ENCODE data around the gene PTPN11.
"Not testable (repeated sequence)": the region's sequence is repeated elsewhere in the genome, so short reads cannot be mapped to it uniquely, and the experiment has no call there.

The PTPN11 gene

GRCh38 chr12:112498580-112498979, 79.8 kb downstream of the PTPN11 start:
- no peak overlapping the region for H3K4me3 ChIP-seq (ENCODE audit: low read depth, low read length)
- no peaks in the 10 kb centered on the region for H3K27me3 ChIP-seq (ENCODE audit: control insufficient read depth, insufficient read depth, low read length)
- H3K9me3 ChIP-seq (ENCODE audit: control insufficient read depth, insufficient read depth, low read length) = no peaks in the 10 kb centered on the region
- H3K4me1 ChIP-seq (ENCODE audit: control insufficient read depth, insufficient read depth, low read length) = no peaks in the 10 kb centered on the region
- H3K9ac ChIP-seq (ENCODE audit: low read depth, low read length) = no peak overlapping the region
- no peaks in the 10 kb centered on the region for H3K36me3 ChIP-seq (ENCODE audit: control insufficient read depth, insufficient read depth, low read length)

- peaks cover 4% of the 10 kb centered on the region for H3K36me3 ChIP-seq (ENCODE audit: control insufficient read depth, insufficient read depth, low read length)
Observed at GRCh38 chr12:112503512-112503911, 84.8 kb downstream of the PTPN11 start.

GRCh38 chr12:112506513-112507166, 87.9 kb downstream of the PTPN11 start:
- Histone ChIP-seq H3K4me1 (ENCODE audit: control insufficient read depth, insufficient read depth, low read length) (no peaks in the 10 kb centered on the region), H3K27me3 (ENCODE audit: control insufficient read depth, insufficient read depth, low read length) (no peaks in the 10 kb centered on the region), H3K36me3 (ENCODE audit: control insufficient read depth, insufficient read depth, low read length) (peaks cover 4% of the 10 kb centered on the region), H3K9me3 (ENCODE audit: control insufficient read depth, insufficient read depth, low read length) (no peaks in the 10 kb centered on the region), H3K4me3 (ENCODE audit: low read depth, low read length) (no peak overlapping the region), H3K9ac (ENCODE audit: low read depth, low read length) (no peak overlapping the region)

More at GRCh38 chr12:112503512-112503911, 84.8 kb downstream of the PTPN11 start:
- Histone ChIP-seq H3K4me3 (ENCODE audit: low read depth, low read length) (no peak overlapping the region), H3K27me3 (ENCODE audit: control insufficient read depth, insufficient read depth, low read length) (no peaks in the 10 kb centered on the region), H3K9ac (ENCODE audit: low read depth, low read length) (no peak overlapping the region), H3K9me3 (ENCODE audit: control insufficient read depth, insufficient read depth, low read length) (no peaks in the 10 kb centered on the region), H3K4me1 (ENCODE audit: control insufficient read depth, insufficient read depth, low read length) (no peaks in the 10 kb centered on the region)

GRCh38 chr12:112513471-112513870, 94.7 kb downstream of the PTPN11 start:
- Histone ChIP-seq H3K4me3 (ENCODE audit: low read depth, low read length) (no peak overlapping the region), H3K27me3 (ENCODE audit: control insufficient read depth, insufficient read depth, low read length) (no peaks in the 10 kb centered on the region), H3K36me3 (ENCODE audit: control insufficient read depth, insufficient read depth, low read length) (no peaks in the 10 kb centered on the region), H3K9ac (ENCODE audit: low read depth, low read length) (no peak overlapping the region), H3K9me3 (ENCODE audit: control insufficient read depth, insufficient read depth, low read length) (no peaks in the 10 kb centered on the region), H3K4me1 (ENCODE audit: control insufficient read depth, insufficient read depth, low read length) (no peaks in the 10 kb centered on the region)

- Histone ChIP-seq H3K27me3 (ENCODE audit: control insufficient read depth, insufficient read depth, low read length) (no peaks in the 10 kb centered on the region), H3K4me1 (ENCODE audit: control insufficient read depth, insufficient read depth, low read length) (no peaks in the 10 kb centered on the region), H3K4me3 (ENCODE audit: low read depth, low read length) (no peak overlapping the region), H3K36me3 (ENCODE audit: control insufficient read depth, insufficient read depth, low read length) (no peaks in the 10 kb centered on the region), H3K9me3 (ENCODE audit: control insufficient read depth, insufficient read depth, low read length) (no peaks in the 10 kb centered on the region), H3K9ac (ENCODE audit: low read depth, low read length) (no peak overlapping the region)
Observed at GRCh38 chr12:112514456-112514855, 95.7 kb downstream of the PTPN11 start.

GRCh38 chr12:112514926-112515642, 96.3 kb downstream of the PTPN11 start:
- Histone ChIP-seq H3K9ac (ENCODE audit: low read depth, low read length) (no peak overlapping the region), H3K4me3 (ENCODE audit: low read depth, low read length) (no peak overlapping the region), H3K4me1 (ENCODE audit: control insufficient read depth, insufficient read depth, low read length) (no peaks in the 10 kb centered on the region), H3K9me3 (ENCODE audit: control insufficient read depth, insufficient read depth, low read length) (no peaks in the 10 kb centered on the region), H3K36me3 (ENCODE audit: control insufficient read depth, insufficient read depth, low read length) (no peaks in the 10 kb centered on the region), H3K27me3 (ENCODE audit: control insufficient read depth, insufficient read depth, low read length) (no peaks in the 10 kb centered on the region)

GRCh38 chr12:112515868-112516267, 97.1 kb downstream of the PTPN11 start:
- no peak overlapping the region for H3K4me3 ChIP-seq (ENCODE audit: low read depth, low read length)
- H3K27me3 ChIP-seq (ENCODE audit: control insufficient read depth, insufficient read depth, low read length) = no peaks in the 10 kb centered on the region

GRCh38 chr12:112517730-112518364, 99.1 kb downstream of the PTPN11 start:
- no peaks in the 10 kb centered on the region for H3K27me3 ChIP-seq (ENCODE audit: control insufficient read depth, insufficient read depth, low read length)
- H3K4me1 ChIP-seq (ENCODE audit: control insufficient read depth, insufficient read depth, low read length) = no peaks in the 10 kb centered on the region
- H3K9me3 ChIP-seq (ENCODE audit: control insufficient read depth, insufficient read depth, low read length) = no peaks in the 10 kb centered on the region
- H3K4me3 ChIP-seq (ENCODE audit: low read depth, low read length) = no peak overlapping the region
- H3K9ac ChIP-seq (ENCODE audit: low read depth, low read length) = no peak overlapping the region
- H3K36me3 ChIP-seq (ENCODE audit: control insufficient read depth, insufficient read depth, low read length) = no peaks in the 10 kb centered on the region

More at GRCh38 chr12:112515868-112516267, 97.1 kb downstream of the PTPN11 start:
- H3K4me1 ChIP-seq (ENCODE audit: control insufficient read depth, insufficient read depth, low read length) = no peaks in the 10 kb centered on the region
- H3K9ac ChIP-seq (ENCODE audit: low read depth, low read length) = no peak overlapping the region
- H3K9me3 ChIP-seq (ENCODE audit: control insufficient read depth, insufficient read depth, low read length) = no peaks in the 10 kb centered on the region
- H3K36me3 ChIP-seq (ENCODE audit: control insufficient read depth, insufficient read depth, low read length) = no peaks in the 10 kb centered on the region

GRCh38 chr12:112518365-112518735, 99.6 kb downstream of the PTPN11 start:
- no peak overlapping the region for H3K9ac ChIP-seq (ENCODE audit: low read depth, low read length)
- H3K4me1 ChIP-seq (ENCODE audit: control insufficient read depth, insufficient read depth, low read length) = no peaks in the 10 kb centered on the region
- no peaks in the 10 kb centered on the region for H3K9me3 ChIP-seq (ENCODE audit: control insufficient read depth, insufficient read depth, low read length)
- H3K36me3 ChIP-seq (ENCODE audit: control insufficient read depth, insufficient read depth, low read length) = no peaks in the 10 kb centered on the region
- no peaks in the 10 kb centered on the region for H3K27me3 ChIP-seq (ENCODE audit: control insufficient read depth, insufficient read depth, low read length)
- no peak overlapping the region for H3K4me3 ChIP-seq (ENCODE audit: low read depth, low read length)

GRCh38 chr12:112519841-112520340, 101.1 kb downstream of the PTPN11 start:
- H3K27me3 ChIP-seq (ENCODE audit: control insufficient read depth, insufficient read depth, low read length); H3K9me3 ChIP-seq (ENCODE audit: control insufficient read depth, insufficient read depth, low read length); H3K4me3 ChIP-seq (ENCODE audit: low read depth, low read length); H3K9ac ChIP-seq (ENCODE audit: low read depth, low read length); H3K36me3 ChIP-seq (ENCODE audit: control insufficient read depth, insufficient read depth, low read length); H3K4me1 ChIP-seq (ENCODE audit: control insufficient read depth, insufficient read depth, low read length): not testable (repeated sequence)

- H3K9me3 ChIP-seq (ENCODE audit: control insufficient read depth, insufficient read depth, low read length) = no peaks in the 10 kb centered on the region
- no peaks in the 10 kb centered on the region for H3K27me3 ChIP-seq (ENCODE audit: control insufficient read depth, insufficient read depth, low read length)
- no peak overlapping the region for H3K4me3 ChIP-seq (ENCODE audit: low read depth, low read length)
- H3K9ac ChIP-seq (ENCODE audit: low read depth, low read length) = no peak overlapping the region
- H3K4me1 ChIP-seq (ENCODE audit: control insufficient read depth, insufficient read depth, low read length) = no peaks in the 10 kb centered on the region
- no peaks in the 10 kb centered on the region for H3K36me3 ChIP-seq (ENCODE audit: control insufficient read depth, insufficient read depth, low read length)
Observed at GRCh38 chr12:112523856-112524255, 105.1 kb downstream of the PTPN11 start.

- H3K27me3 ChIP-seq (ENCODE audit: control insufficient read depth, insufficient read depth, low read length) = no peaks in the 10 kb centered on the region
Observed at GRCh38 chr12:112524269-112524668, 105.5 kb downstream of the PTPN11 start.

More at GRCh38 chr12:112524269-112524668, 105.5 kb downstream of the PTPN11 start:
- Histone ChIP-seq H3K4me3 (ENCODE audit: low read depth, low read length) (no peak overlapping the region), H3K9ac (ENCODE audit: low read depth, low read length) (no peak overlapping the region), H3K36me3 (ENCODE audit: control insufficient read depth, insufficient read depth, low read length) (no peaks in the 10 kb centered on the region), H3K4me1 (ENCODE audit: control insufficient read depth, insufficient read depth, low read length) (no peaks in the 10 kb centered on the region), H3K9me3 (ENCODE audit: control insufficient read depth, insufficient read depth, low read length) (no peaks in the 10 kb centered on the region)
